DND-41 (cell line): ENCODE measurements around the gene JRKL.

Source experiments
- ATAC-seq: fragments of 200-7000 bp; cut with Tn5 transposase; 3 replicates; pipeline ENCODE4 v1.9.1; 2021; ENCODE audit warnings: low read depth; ENCODE audit not compliant: insufficient read depth
- DNase-seq: peaks from one replicate; pipeline ENCODE4 v3.0.0-alpha.2; 2020
- H2AFZ ChIP-seq: 2 replicates; pipeline ENCODE4 v1.6.0; 2012; ENCODE audit warnings: low read depth, low read length
- H3K27ac ChIP-seq: 2 replicates; pipeline ENCODE4 v1.5.1; 2012; ENCODE audit warnings: low read length, inconsistent platforms
- H3K27me3 ChIP-seq: fragments of 200-600 bp; sonication (generic); 2 replicates; pipeline ENCODE4 v1.6.0; 2012; ENCODE audit warnings: low read length, mild to moderate bottlenecking, inconsistent platforms; ENCODE audit not compliant: insufficient read depth, poor library complexity
- H3K36me3 ChIP-seq: 2 replicates; pipeline ENCODE4 v1.5.1; 2012; ENCODE audit warnings: low read length, inconsistent platforms; ENCODE audit not compliant: insufficient read depth
- H3K4me1 ChIP-seq: 2 replicates; pipeline ENCODE4 v1.5.1; 2012; ENCODE audit warnings: mild to moderate bottlenecking, low read length; ENCODE audit not compliant: insufficient read depth
- H3K4me2 ChIP-seq: 2 replicates; pipeline ENCODE4 v1.6.0; 2012; ENCODE audit warnings: mild to moderate bottlenecking, moderate library complexity, low read length, inconsistent platforms; ENCODE audit not compliant: insufficient read depth
- H3K4me3 ChIP-seq, 2 experiments: fragments of 200-600 bp in 1 of 2; shearing (Covaris generic) in 1 of 2; 2 replicates each; pipeline ENCODE4 v1.5.1; 2012 to 2016; ENCODE audit warnings: inconsistent platforms in 2 of 2, low read length in 2 of 2, mild to moderate bottlenecking in 2 of 2, low read depth in 1 of 2, moderate library complexity in 1 of 2
- H3K79me2 ChIP-seq: 2 replicates; pipeline ENCODE4 v1.6.0; 2012; ENCODE audit warnings: low read length, inconsistent platforms; ENCODE audit not compliant: insufficient read depth
- H3K9ac ChIP-seq: 2 replicates; pipeline ENCODE4 v1.6.0; 2012; ENCODE audit warnings: low read depth, mild to moderate bottlenecking, inconsistent platforms, low read length, moderate library complexity
- H3K9me3 ChIP-seq: 2 replicates; pipeline ENCODE4 v1.5.1; 2012; ENCODE audit warnings: low read length, moderate library complexity, mild to moderate bottlenecking, inconsistent platforms; ENCODE audit not compliant: insufficient read depth, severe bottlenecking
- H4K20me1 ChIP-seq: 2 replicates; pipeline ENCODE4 v1.6.0; 2012; ENCODE audit warnings: low read length; ENCODE audit not compliant: insufficient read depth
- EZH2 ChIP-seq: IDR thresholded peaks from 3 replicates; pipeline ENCODE4 v1.6.1; 2012; ENCODE audit warnings: borderline replicate concordance, low read depth, mild to moderate bottlenecking, moderate library complexity, low read length, inconsistent platforms; ENCODE audit not compliant: severe bottlenecking
- TF ChIP-seq, protein P1 (sequence below): IDR thresholded peaks from 2 replicates; pipeline ENCODE4 v1.5.1; 2012; ENCODE audit warnings: borderline replicate concordance, low read length, moderate library complexity, mild to moderate bottlenecking; ENCODE audit not compliant: poor library complexity, severe bottlenecking; ENCODE audit errors: extremely low read depth

The JRKL gene

DNA sequence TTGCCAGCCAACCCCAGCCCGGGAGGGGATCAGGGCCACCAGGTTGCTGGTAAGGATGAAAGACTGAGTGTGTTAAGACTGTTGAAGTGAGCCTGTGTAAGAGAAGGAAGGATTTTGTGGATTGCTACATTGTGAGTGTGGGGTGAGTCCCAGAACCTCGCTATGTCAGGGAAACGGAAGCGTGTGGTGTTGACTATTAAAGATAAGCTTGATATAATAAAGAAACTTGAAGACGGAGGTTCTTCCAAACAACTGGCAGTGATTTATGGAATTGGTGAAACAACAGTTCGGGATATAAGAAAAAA is 627 bp downstream of the JRKL start:
- Histone ChIP-seq H3K9me3 (no peaks in the 10 kb centered on the region), H3K79me2 (peaks cover 59% of the 10 kb centered on the region), H4K20me1 (no peaks in the 10 kb centered on the region), H3K4me2 (peak overlapping the region; percentile 88), H3K27ac (peak overlapping the region; percentile 74), H3K4me3 (peak overlapping the region; percentile 68 to 96), H3K9ac (peak overlapping the region; percentile 91), H3K36me3 (peaks cover 3% of the 10 kb centered on the region; the same call in 1 of the 2 replicates), H3K4me1 (peaks cover 59% of the 10 kb centered on the region), H3K27me3 (no peaks in the 10 kb centered on the region), H2AFZ (peak overlapping the region; percentile 87)
- no peak for TF ChIP-seq EZH2
- TF ChIP-seq, protein P1, sequence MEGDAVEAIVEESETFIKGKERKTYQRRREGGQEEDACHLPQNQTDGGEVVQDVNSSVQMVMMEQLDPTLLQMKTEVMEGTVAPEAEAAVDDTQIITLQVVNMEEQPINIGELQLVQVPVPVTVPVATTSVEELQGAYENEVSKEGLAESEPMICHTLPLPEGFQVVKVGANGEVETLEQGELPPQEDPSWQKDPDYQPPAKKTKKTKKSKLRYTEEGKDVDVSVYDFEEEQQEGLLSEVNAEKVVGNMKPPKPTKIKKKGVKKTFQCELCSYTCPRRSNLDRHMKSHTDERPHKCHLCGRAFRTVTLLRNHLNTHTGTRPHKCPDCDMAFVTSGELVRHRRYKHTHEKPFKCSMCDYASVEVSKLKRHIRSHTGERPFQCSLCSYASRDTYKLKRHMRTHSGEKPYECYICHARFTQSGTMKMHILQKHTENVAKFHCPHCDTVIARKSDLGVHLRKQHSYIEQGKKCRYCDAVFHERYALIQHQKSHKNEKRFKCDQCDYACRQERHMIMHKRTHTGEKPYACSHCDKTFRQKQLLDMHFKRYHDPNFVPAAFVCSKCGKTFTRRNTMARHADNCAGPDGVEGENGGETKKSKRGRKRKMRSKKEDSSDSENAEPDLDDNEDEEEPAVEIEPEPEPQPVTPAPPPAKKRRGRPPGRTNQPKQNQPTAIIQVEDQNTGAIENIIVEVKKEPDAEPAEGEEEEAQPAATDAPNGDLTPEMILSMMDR, result no peak
- ATAC-seq (peak; percentile 2; the same call in 1 of the 3 replicates), DNase-seq (no peak)

DNA sequence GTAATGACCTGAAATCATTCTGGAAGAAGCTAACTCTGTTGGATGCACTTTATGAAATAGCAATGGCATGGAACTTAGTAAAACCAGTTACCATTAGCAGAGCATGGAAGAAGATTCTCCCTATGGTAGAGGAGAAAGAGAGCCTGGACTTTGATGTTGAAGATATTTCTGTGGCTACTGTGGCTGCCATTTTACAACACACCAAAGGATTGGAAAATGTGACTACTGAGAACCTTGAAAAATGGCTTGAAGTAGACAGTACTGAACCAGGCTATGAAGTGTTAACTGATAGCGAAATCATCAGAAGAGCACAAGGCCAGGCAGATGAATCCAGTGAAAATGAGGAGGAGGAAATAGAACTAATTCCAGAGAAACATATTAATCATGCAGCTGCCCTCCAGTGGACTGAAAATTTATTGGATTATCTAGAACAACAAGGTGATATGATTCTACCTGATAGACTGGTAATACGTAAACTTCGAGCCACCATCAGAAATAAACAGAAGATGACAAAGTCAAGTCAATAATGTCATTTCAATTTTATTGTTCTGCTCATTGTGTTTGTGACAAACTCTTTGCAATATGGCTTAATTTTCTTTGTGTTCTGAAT is 2.0 kb downstream of the JRKL start:
- no peaks in the 10 kb centered on the region for H3K27me3 ChIP-seq
- H2AFZ ChIP-seq, result no peak overlapping the region
- DNase-seq (no peak), ATAC-seq (no peak)
- H3K27ac ChIP-seq, result no peak overlapping the region
- no peaks in the 10 kb centered on the region for H4K20me1 ChIP-seq
- no peaks in the 10 kb centered on the region for H3K9me3 ChIP-seq
- peaks cover 55% of the 10 kb centered on the region for H3K79me2 ChIP-seq
- H3K36me3 ChIP-seq, result peaks cover 2% of the 10 kb centered on the region; the same call in 1 of the 2 replicates
- TF ChIP-seq, protein P1, result no peak
- peaks cover 71% of the 10 kb centered on the region for H3K4me1 ChIP-seq
- H3K9ac ChIP-seq, result no peak overlapping the region
- peak overlapping the region; percentile 88 for H3K4me2 ChIP-seq
- H3K4me3 ChIP-seq, result peak overlapping the region in 1 of 2 experiments; percentile 68; a peak in 1 of 4 replicates

- Histone ChIP-seq H3K4me3 (no peak overlapping the region), H4K20me1 (no peaks in the 10 kb centered on the region), H2AFZ (no peak overlapping the region), H3K27ac (no peak overlapping the region), H3K4me1 (peaks cover 55% of the 10 kb centered on the region), H3K4me2 (no peak overlapping the region), H3K9me3 (no peaks in the 10 kb centered on the region), H3K9ac (no peak overlapping the region), H3K27me3 (no peaks in the 10 kb centered on the region), H3K36me3 (no peaks in the 10 kb centered on the region; the same call in 1 of the 2 replicates), H3K79me2 (peaks cover 35% of the 10 kb centered on the region)
- ATAC-seq (no peak), DNase-seq (peak; percentile 13)
- TF ChIP-seq, protein P1, result peak; percentile 80
- TF ChIP-seq EZH2, result no peak
Observed at GRCh38 chr11:96393753-96394348, 4.0 kb downstream of the JRKL start.
